HG03439 (cell line): ENCODE results near the gene TDP1.

Source experiments
- ATAC-seq: cut with Tn5 transposase; IDR thresholded peaks from one replicate; pipeline ENCODE4 v1.9.1; 2021; ENCODE audit warnings: mild to moderate bottlenecking, moderate library complexity; ENCODE audit not compliant: unreplicated experiment

Gene TDP1

DNA sequence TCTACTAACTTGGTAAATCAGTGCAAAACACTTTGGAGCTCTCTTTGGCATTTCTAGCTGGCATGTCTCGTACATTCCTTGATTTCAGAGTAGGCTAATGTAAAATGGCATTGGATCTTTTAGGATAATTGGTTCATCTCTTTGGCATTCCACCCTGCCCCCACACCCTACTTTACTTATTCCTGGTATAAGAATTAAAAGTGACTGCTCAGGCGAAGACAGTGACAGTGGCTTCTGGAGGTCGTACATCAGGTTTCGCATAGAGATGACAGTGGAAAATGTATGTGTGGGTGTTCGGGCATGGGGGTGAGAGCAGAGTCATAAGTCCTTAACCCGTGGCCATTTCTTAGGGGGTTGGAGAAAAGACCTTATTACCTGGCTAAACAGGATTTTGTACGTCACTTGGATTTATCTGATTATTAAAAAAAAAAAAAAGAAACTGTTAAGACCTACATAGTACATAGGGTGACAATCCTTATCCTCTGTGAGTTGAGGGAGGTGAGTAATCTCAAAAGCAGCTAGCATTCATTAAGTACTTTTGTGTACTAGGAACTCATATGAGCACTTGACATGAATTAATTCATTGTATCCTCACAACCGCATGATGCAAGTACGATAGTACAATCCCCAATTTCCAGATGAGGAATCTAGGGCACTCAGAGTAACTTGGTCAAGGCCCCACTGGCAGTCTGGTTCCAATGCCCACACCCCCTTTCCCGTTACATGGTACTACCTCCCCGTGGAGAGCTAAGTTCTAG is 83.7 kb downstream of the TDP1 start:
- no peak for ATAC-seq

- no peak for ATAC-seq
Measured at GRCh38 chr14:90040411-90040810, 84.7 kb downstream of the TDP1 start.

GRCh38 chr14:90042496-90043252 is 86.9 kb downstream of the TDP1 start:
- no peak for ATAC-seq

GRCh38 chr14:90045616-90046015 is 89.9 kb downstream of the TDP1 start:
- no peak for ATAC-seq

DNA sequence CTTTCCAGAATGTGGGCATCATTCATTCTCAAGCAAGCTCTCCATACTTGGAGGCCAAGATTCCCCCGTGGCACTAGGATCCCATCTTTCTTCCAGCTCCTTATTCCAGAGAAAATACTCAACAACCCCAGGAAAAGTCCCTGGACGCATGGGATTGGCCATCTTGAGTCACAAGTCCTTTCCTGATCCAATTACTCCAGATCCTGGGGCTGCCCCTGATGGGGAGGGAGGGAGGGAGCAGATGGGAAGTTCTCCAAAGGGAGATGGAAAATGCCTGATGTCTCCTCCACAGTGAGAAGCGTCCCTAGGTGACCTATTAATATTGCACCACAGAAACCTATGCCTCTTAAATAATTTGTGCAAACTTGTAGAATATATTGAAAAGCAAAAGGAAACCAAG is 93.7 kb downstream of the TDP1 start:
- no peak for ATAC-seq

DNA sequence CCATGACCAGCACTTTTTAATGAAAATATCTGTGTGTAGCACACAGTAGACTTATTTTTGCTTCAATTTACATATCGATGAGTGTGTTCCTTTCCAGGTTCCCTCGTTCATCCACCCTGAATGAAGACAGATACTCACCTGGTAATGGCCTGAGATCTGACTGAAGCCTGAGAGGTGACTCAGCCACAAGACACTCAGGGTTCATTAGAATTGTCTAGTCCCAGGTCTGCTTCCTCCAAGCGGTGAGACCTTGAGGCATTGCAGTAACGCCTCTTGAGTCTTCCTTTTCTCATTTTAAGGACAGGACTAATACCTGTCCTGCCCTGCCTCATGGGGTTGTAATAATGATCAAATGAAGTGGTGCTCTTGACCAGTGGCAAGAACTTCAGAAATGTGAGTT is 94.5 kb downstream of the TDP1 start:
- no peak for ATAC-seq

- no peak for ATAC-seq
Measured at GRCh38 chr14:90053044-90053443, 97.3 kb downstream of the TDP1 start.

DNA sequence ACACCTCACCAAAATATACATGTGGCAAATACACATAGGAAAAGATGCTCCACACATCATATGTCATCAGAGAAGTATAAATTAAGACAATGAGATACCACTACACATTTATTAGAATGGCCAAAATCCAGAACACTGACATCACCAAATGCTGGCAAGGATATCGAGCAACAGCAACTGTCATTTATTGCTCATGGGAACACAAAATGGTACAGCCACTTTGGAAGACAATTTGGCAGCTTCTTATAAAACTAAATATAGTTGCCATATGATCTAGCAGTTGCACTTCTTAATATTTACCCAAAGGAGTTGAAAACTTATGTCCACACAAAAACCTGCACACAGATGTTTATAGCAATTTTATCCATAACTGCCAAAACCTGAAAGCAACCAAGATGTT is 99.1 kb downstream of the TDP1 start:
- ATAC-seq = no peak

DNA sequence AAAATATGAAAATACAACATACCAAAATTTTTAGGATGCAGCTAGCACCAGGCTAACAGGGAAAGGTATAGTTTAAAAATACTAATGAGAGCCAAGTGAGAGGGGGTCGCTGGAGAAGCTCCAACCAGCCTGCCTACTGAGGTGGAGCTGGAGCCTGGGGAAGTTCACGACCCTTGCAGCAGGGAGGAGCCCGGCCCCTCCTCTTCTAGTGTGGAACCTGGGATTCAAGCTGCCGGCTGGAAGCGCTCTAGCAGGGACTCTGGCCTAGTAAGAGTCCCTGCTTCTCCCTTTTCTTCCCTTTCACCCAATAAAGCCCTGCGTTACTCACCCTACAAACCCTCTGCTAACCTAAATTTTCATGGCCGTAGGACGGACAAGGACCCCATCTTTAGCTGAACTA is 101.1 kb downstream of the TDP1 start:
- ATAC-seq = no peak

DNA sequence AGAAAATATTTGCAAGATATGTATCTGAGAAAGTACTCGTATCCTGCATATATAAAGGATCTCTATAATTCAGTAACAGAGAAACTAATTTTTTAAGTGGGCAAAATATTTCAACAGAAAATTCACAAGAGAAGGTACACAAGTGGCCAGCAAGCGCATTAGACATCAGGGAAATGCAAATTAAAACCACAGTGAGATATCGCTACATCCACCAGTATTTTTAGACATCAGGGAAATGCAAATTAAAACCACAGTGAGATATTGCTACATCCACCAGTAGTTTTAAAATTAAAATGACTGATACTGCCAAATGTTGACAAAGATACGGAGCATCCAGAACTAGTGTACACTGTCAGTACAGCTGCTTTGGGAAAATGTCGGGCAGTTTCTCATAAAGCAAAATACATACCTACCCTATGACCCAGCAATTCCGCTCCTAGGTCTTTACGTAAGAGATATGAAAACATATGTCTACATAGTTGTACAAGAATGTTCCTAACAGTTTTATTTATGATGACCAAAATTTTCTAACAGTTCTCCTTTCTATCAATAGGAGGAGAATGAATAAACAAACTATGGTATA is 103.2 kb downstream of the TDP1 start:
- no peak for ATAC-seq

GRCh38 chr14:90060312-90060964 is 104.7 kb downstream of the TDP1 start:
- ATAC-seq = peak; percentile 56

- ATAC-seq = peak; percentile 24
Measured at GRCh38 chr14:90060965-90061684, 105.4 kb downstream of the TDP1 start.

- no peak for ATAC-seq
Measured at GRCh38 chr14:90061685-90062126, 106.0 kb downstream of the TDP1 start, which contains the start of gene KCNK13. Gene KCNK13, plus strand, starts transcription at chr14:90061994. Its CDS starts 212 bp downstream, at chr14:90062206.

- no peak for ATAC-seq
Measured at GRCh38 chr14:90062127-90062794, 106.5 kb downstream of the TDP1 start.

DNA sequence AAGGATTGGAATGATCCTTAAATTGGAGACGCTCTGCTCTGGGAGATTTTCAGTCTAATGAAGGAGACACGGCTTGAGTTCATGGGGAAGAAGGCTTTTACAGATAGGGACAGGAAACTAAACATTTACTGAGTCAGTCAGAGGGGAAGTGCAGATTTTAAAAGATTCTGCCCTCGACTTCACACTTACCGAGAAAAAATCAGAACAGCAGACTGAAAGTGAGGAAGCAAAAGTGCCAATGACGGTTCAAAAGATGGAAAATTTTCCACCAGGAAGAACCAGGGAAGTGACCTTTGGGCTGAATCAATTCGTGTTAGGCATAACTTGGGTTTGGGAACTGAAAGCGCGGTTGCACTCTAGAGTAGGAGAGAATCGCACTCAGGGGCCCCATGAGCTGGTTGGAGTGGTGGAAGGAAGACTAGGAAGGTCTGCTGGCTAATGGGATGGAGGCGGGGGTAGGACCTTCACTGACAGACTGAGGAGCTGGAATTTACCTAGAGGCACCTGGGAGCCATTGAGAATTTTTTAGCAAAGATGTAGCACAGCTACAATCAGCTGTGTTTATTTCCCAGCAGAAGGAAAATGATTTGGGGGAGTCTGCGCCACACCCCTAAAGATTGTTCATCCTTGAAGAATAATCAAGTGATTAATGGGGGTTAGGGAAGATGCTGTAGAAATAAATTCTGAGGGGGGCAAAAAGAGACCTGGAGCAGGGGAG is 107.3 kb downstream of the TDP1 start:
- no peak for ATAC-seq

GRCh38 chr14:90072350-90072749 is 116.6 kb downstream of the TDP1 start:
- no peak for ATAC-seq

DNA sequence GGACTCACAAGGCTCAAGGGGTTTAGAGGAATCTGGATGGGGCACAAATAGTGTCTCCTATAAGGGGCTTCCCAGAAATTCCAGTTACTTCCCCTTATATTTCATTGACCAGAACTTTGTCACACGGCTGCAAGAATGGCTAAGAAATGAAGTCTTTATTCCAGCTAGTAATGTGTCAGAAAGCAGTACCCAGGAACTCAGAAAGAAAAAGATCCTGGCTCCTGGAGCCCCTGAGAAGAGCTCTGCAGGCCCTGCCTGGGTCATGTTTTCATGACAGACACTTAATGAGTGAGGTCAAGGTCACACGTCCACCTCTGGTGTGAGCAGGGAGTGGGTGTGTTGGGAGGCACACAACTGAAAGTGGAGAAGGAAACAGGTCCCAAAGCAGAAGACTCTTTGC is 123.8 kb downstream of the TDP1 start:
- no peak for ATAC-seq

- no peak for ATAC-seq
Measured at GRCh38 chr14:90087433-90087832, 131.7 kb downstream of the TDP1 start.

- no peak for ATAC-seq
Measured at GRCh38 chr14:90088176-90088575, 132.4 kb downstream of the TDP1 start.
